H9 (cell line): ENCODE data around the gene IFNGR1. TPM values are rescaled to one million over a fixed set of nuclear protein-coding genes. Genes with fewer than 3 reads are reported as not detected.

Experiments
- DNase-seq: peaks from one replicate; pipeline ENCODE4 v3.0.0-alpha.2; 2017
- H2AFZ ChIP-seq: one replicate; pipeline ENCODE4 v1.6.1; 2013; ENCODE audit warnings: mild to moderate bottlenecking, low read length, control low read depth, moderate library complexity
- H2AK5ac ChIP-seq: 2 replicates; pipeline ENCODE4 v1.6.1; 2013; ENCODE audit warnings: low read length, control low read depth, mixed read lengths; ENCODE audit not compliant: insufficient read length
- H2BK120ac ChIP-seq: one replicate; pipeline ENCODE4 v1.6.1; 2013; ENCODE audit warnings: low read depth, mild to moderate bottlenecking, low read length, control low read depth, inconsistent platforms; ENCODE audit not compliant: poor library complexity, severe bottlenecking
- H2BK12ac ChIP-seq: 2 replicates; pipeline ENCODE4 v1.6.1; 2013; ENCODE audit warnings: low read length, control low read depth, mixed read lengths, low read depth; ENCODE audit not compliant: insufficient read length
- H2BK15ac ChIP-seq: 2 replicates; pipeline ENCODE4 v1.6.1; 2013; ENCODE audit warnings: low read depth, low read length, control low read depth
- H2BK20ac ChIP-seq: one replicate; pipeline ENCODE4 v1.6.1; 2013; ENCODE audit warnings: low read depth, mild to moderate bottlenecking, low read length, control low read depth, inconsistent platforms; ENCODE audit not compliant: poor library complexity, severe bottlenecking
- H2BK5ac ChIP-seq: 2 replicates; pipeline ENCODE4 v1.6.1; 2013; ENCODE audit warnings: low read length, control low read depth, mixed read lengths; ENCODE audit not compliant: insufficient read length
- H3K14ac ChIP-seq: 2 replicates; pipeline ENCODE4 v1.6.1; 2013; ENCODE audit warnings: low read length, control low read depth; ENCODE audit not compliant: insufficient read depth
- H3K18ac ChIP-seq: 2 replicates; pipeline ENCODE4 v1.6.1; 2013; ENCODE audit warnings: low read depth, mild to moderate bottlenecking, mixed read lengths, low read length, control low read depth; ENCODE audit not compliant: insufficient read length
- H3K23ac ChIP-seq: 2 replicates; pipeline ENCODE4 v1.6.1; 2013; ENCODE audit warnings: low read length, control low read depth, mixed read lengths, low read depth; ENCODE audit not compliant: insufficient read length
- H3K23me2 ChIP-seq: 2 replicates; pipeline ENCODE4 v1.6.1; 2013; ENCODE audit warnings: low read depth, mild to moderate bottlenecking, mixed read lengths, low read length, control low read depth; ENCODE audit not compliant: insufficient read length, poor library complexity, severe bottlenecking
- H3K27ac ChIP-seq: 2 replicates; pipeline ENCODE4 v1.5.1; 2013; ENCODE audit warnings: low read length, control low read depth, mixed read lengths, low read depth; ENCODE audit not compliant: insufficient read length
- H3K27me3 ChIP-seq: 2 replicates; pipeline ENCODE4 v1.6.1; 2013; ENCODE audit warnings: low read length, control low read depth, inconsistent platforms; ENCODE audit not compliant: insufficient read depth
- H3K4ac ChIP-seq: 2 replicates; pipeline ENCODE4 v1.6.1; 2013; ENCODE audit warnings: low read depth, mild to moderate bottlenecking, control low read depth, inconsistent platforms, low read length, moderate library complexity
- H3K4me1 ChIP-seq: 2 replicates; pipeline ENCODE4 v1.6.1; 2013; ENCODE audit warnings: low read length, control low read depth, inconsistent platforms; ENCODE audit not compliant: insufficient read depth
- H3K4me2 ChIP-seq: 2 replicates; pipeline ENCODE4 v1.6.1; 2013; ENCODE audit warnings: low read length, control low read depth, mixed read lengths; ENCODE audit not compliant: insufficient read length, insufficient read depth
- H3K56ac ChIP-seq: 2 replicates; pipeline ENCODE4 v1.6.1; 2013; ENCODE audit warnings: low read depth, mild to moderate bottlenecking, mixed read lengths, low read length, control low read depth; ENCODE audit not compliant: insufficient read length
- H3K79me1 ChIP-seq: 2 replicates; pipeline ENCODE4 v1.6.1; 2013; ENCODE audit warnings: low read depth, mild to moderate bottlenecking, moderate library complexity, low read length, control low read depth, inconsistent platforms; ENCODE audit not compliant: insufficient read depth, poor library complexity, severe bottlenecking
- H3K79me2 ChIP-seq: 2 replicates; pipeline ENCODE4 v1.6.1; 2013; ENCODE audit warnings: low read length, control low read depth, inconsistent platforms; ENCODE audit not compliant: insufficient read depth
- H3K9ac ChIP-seq: 2 replicates; pipeline ENCODE4 v1.6.1; 2013; ENCODE audit warnings: low read length, control low read depth, mixed read lengths; ENCODE audit not compliant: insufficient read length; ENCODE audit errors: extremely low read depth
- H3K9me3 ChIP-seq: one replicate; pipeline ENCODE4 v1.6.1; 2013; ENCODE audit warnings: low read depth, low read length, inconsistent platforms; ENCODE audit not compliant: control insufficient read depth
- H3T11ph ChIP-seq: one replicate; pipeline ENCODE4 v1.6.1; 2013; ENCODE audit warnings: mild to moderate bottlenecking, low read length, control low read depth, inconsistent platforms
- H4K20me1 ChIP-seq: one replicate; pipeline ENCODE4 v1.6.1; 2013; ENCODE audit not compliant: control insufficient read depth, insufficient read length, insufficient read depth
- H4K5ac ChIP-seq: 2 replicates; pipeline ENCODE4 v1.6.1; 2013; ENCODE audit warnings: low read depth, mild to moderate bottlenecking, mixed read lengths, low read length, control low read depth; ENCODE audit not compliant: insufficient read length
- H4K8ac ChIP-seq: replicated peaks from 2 replicates; pipeline ENCODE4 v1.6.1; 2013; ENCODE audit warnings: low read length, control low read depth, mixed read lengths, low read depth; ENCODE audit not compliant: insufficient read length
- H4K91ac ChIP-seq: 2 replicates; pipeline ENCODE4 v1.6.1; 2013; ENCODE audit warnings: low read depth, mild to moderate bottlenecking, moderate library complexity, mixed read lengths, low read length, control low read depth; ENCODE audit not compliant: insufficient read length
- H3K27ac Mint-ChIP-seq, 3 experiments: 2 replicates in 2 of 3; 3 replicates in 1 of 3; pipeline ENCODE4 v1.8.0; 2020 to 2021; ENCODE audit warnings: mixed read lengths in 3 of 3, mild to moderate bottlenecking in 1 of 3, moderate library complexity in 1 of 3
- H3K27me3 Mint-ChIP-seq: 2 replicates; pipeline ENCODE4 v1.8.0; 2021; ENCODE audit warnings: low read depth, mild to moderate bottlenecking, moderate library complexity, mixed read lengths
- H3K36me3 Mint-ChIP-seq, 3 experiments: 2 replicates in 2 of 3; 3 replicates in 1 of 3; pipeline ENCODE4 v1.8.0; 2020 to 2021; ENCODE audit warnings: low read depth in 3 of 3, mixed read lengths in 3 of 3; ENCODE audit not compliant: insufficient read depth in 1 of 3
- H3K4me1 Mint-ChIP-seq, 2 experiments: 2 replicates each; pipeline ENCODE4 v1.8.0; 2020; ENCODE audit warnings: mixed read lengths in 2 of 2
- H3K4me3 Mint-ChIP-seq, 2 experiments: 2 replicates in 1 of 2; 3 replicates in 1 of 2; pipeline ENCODE4 v1.8.0; 2020 to 2021; ENCODE audit warnings: mild to moderate bottlenecking in 2 of 2, mixed read lengths in 2 of 2, moderate library complexity in 1 of 2
- H3K9me3 Mint-ChIP-seq, 2 experiments: 2 replicates in 1 of 2; 3 replicates in 1 of 2; pipeline ENCODE4 v1.8.0; 2020; ENCODE audit warnings: mild to moderate bottlenecking in 2 of 2, mixed read lengths in 2 of 2, moderate library complexity in 1 of 2
- CTCF ChIP-seq: fragments of 200-600 bp; sonication (generic); conservative IDR thresholded peaks from 3 replicates; pipeline ENCODE4 v1.8.0; 2021; ENCODE audit warnings: antibody characterized with exemption, mild to moderate bottlenecking
- WGBS: extraction: QIAGEN DNeasy Blood & Tissue Kit; methylation state at CpG from one replicate; pipeline ENCODE4 v1.1.7; 2013; ENCODE audit warnings: missing lambda C conversion rate, low lambda C conversion rate, mixed read lengths; ENCODE audit not compliant: insufficient read length; ENCODE audit errors: extremely low coverage; 5-methylcytosine and 5-hydroxymethylcytosine counted together
- total RNA-seq: library from RNA; stranded (reverse); gene quantifications from 2 replicates; pipeline ENCODE4 v1.2.1, GENCODE V29; 2021

The IFNGR1 gene
- total RNA-seq, 1 experiment from 2014 or later: 32.2 TPM

- no peak overlapping the region for H2BK120ac ChIP-seq
- no peak for DNase-seq
- no peak overlapping the region for H2BK5ac ChIP-seq
- H2BK15ac ChIP-seq: no peak overlapping the region
- no peak overlapping the region for H3K14ac ChIP-seq
- H3K9me3 ChIP-seq: peaks cover 9% of the 10 kb centered on the region
- no peaks in the 10 kb centered on the region for H3K4me1 ChIP-seq
- H3K9me3 Mint-ChIP-seq: peaks cover 29 to 34% of the 10 kb centered on the region in 2 experiments
- no peak overlapping the region for H3K27ac Mint-ChIP-seq
- no peaks in the 10 kb centered on the region for H3K27me3 ChIP-seq
- H3K4me3 Mint-ChIP-seq: no peak overlapping the region
- H4K8ac ChIP-seq: no peak overlapping the region
- peaks cover 2% of the 10 kb centered on the region for H3K27me3 Mint-ChIP-seq
- no peak overlapping the region for H3K23ac ChIP-seq
- H3K4me2 ChIP-seq: no peak overlapping the region
- H2AFZ ChIP-seq: no peak overlapping the region
- no peak overlapping the region for H3K9ac ChIP-seq
- peaks cover 16 to 23% (median 22%) of the 10 kb centered on the region in 3 experiments for H3K36me3 Mint-ChIP-seq
- no peaks in the 10 kb centered on the region for H3K79me2 ChIP-seq
- no peak overlapping the region for H2BK12ac ChIP-seq
- H4K5ac ChIP-seq: no peak overlapping the region
- H4K91ac ChIP-seq: no peak overlapping the region
- H2AK5ac ChIP-seq: no peak overlapping the region
- H3K18ac ChIP-seq: no peak overlapping the region
- no peaks in the 10 kb centered on the region for H4K20me1 ChIP-seq
- no CpG with 5 or more reads among the region's 1 CpG for WGBS
- no peak overlapping the region for H3K27ac ChIP-seq
- H2BK20ac ChIP-seq: no peak overlapping the region
- no peak overlapping the region for H3K56ac ChIP-seq
- H3K4me1 Mint-ChIP-seq: peaks cover 2 to 6% of the 10 kb centered on the region in 2 experiments
- no peaks in the 10 kb centered on the region for H3K23me2 ChIP-seq
- H3K4ac ChIP-seq: no peak overlapping the region
- no peaks in the 10 kb centered on the region for H3K79me1 ChIP-seq
- H3T11ph ChIP-seq: no peak overlapping the region
- no peak for TF ChIP-seq CTCF
Measured at GRCh38 chr6:137177611-137178010, 41.6 kb downstream of the IFNGR1 start.
